Common myeloid progenitor, CD34-positive (primary cell): Measurements from ENCODE around the gene SOX5.

Source experiments
- CTCF ChIA-PET: fragments of 350-600 bp; sonication (Branson Sonifier 250); formaldehyde crosslinking; loops from one replicate; lab custom pipeline; 2021; ENCODE audit warnings: antibody characterized with exemption; lab: Charles Lee
- POLR2A ChIA-PET: fragments of 350-600 bp; sonication (Branson Sonifier 250); formaldehyde crosslinking; loops from one replicate; lab custom pipeline; 2021; ENCODE audit warnings: antibody characterized with exemption; lab: Charles Lee
- DNase-seq, 3 donors: peaks; one replicate each; pipeline versions ENCODE4 v3.0.0 to v3.0.0-alpha.2; 2013
- H3K27ac ChIP-seq, 2 experiments: 1 replicate in 1 of 2; 2 replicates in 1 of 2; pipeline ENCODE4 v1.7.0; 2013; ENCODE audit warnings: inconsistent platforms in 2 of 2, low read length in 2 of 2, mild to moderate bottlenecking in 2 of 2, low read depth in 1 of 2, moderate library complexity in 1 of 2; ENCODE audit not compliant: severe bottlenecking in 2 of 2, insufficient read depth in 1 of 2, poor library complexity in 1 of 2
- H3K27me3 ChIP-seq, 5 experiments: replicated peaks in 2 of 5; 1 replicate in 3 of 5; 2 replicates in 2 of 5; pipeline versions ENCODE4 v1.6.1 to v1.7.0; 2013; ENCODE audit warnings: low read length in 4 of 5, mild to moderate bottlenecking in 2 of 5, moderate library complexity in 2 of 5, inconsistent platforms in 1 of 5; ENCODE audit not compliant: insufficient read depth in 5 of 5, control insufficient read depth in 4 of 5
- H3K36me3 ChIP-seq, 4 experiments: 1 replicate in 2 of 4; 2 replicates in 2 of 4; pipeline versions ENCODE4 v1.6.1 to v1.7.0; 2013; ENCODE audit warnings: low read length in 3 of 4, control low read depth in 1 of 4, mild to moderate bottlenecking in 1 of 4; ENCODE audit not compliant: control insufficient read depth in 4 of 4, insufficient read depth in 4 of 4
- H3K4me1 ChIP-seq, 4 experiments: 1 replicate in 3 of 4; 2 replicates in 1 of 4; pipeline versions ENCODE4 v1.6.1 to v1.7.1; 2013; ENCODE audit warnings: low read length in 3 of 4, mild to moderate bottlenecking in 3 of 4, control low read depth in 1 of 4, inconsistent platforms in 1 of 4, moderate library complexity in 1 of 4; ENCODE audit not compliant: control insufficient read depth in 4 of 4, insufficient read depth in 4 of 4; ENCODE audit errors: control extremely low read depth in 1 of 4
- H3K4me3 ChIP-seq, 7 experiments: 1 replicate in 4 of 7; 2 replicates in 3 of 7; pipeline versions ENCODE4 v1.5.1 to v1.7.0; 2013; ENCODE audit warnings: mild to moderate bottlenecking in 7 of 7, low read length in 6 of 7, moderate library complexity in 6 of 7, inconsistent platforms in 2 of 7, low read depth in 2 of 7, control low read depth in 1 of 7; ENCODE audit not compliant: insufficient read depth in 4 of 7, control insufficient read depth in 1 of 7; ENCODE audit errors: extremely low read depth in 1 of 7
- H3K9me3 ChIP-seq, 5 experiments: 1 replicate in 4 of 5; 2 replicates in 1 of 5; pipeline versions ENCODE4 v1.6.1 to v1.7.1; 2013; ENCODE audit warnings: low read length in 4 of 5, mild to moderate bottlenecking in 2 of 5, inconsistent platforms in 1 of 5, low read depth in 1 of 5, moderate library complexity in 1 of 5; ENCODE audit not compliant: control insufficient read depth in 4 of 5, insufficient read depth in 2 of 5; ENCODE audit errors: control extremely low read depth in 1 of 5
- WGBS: methylation state at CpG from one replicate; pipeline ENCODE4 v1.1.5; 2013; ENCODE audit not compliant: insufficient coverage; 5-methylcytosine and 5-hydroxymethylcytosine counted together

The SOX5 gene

GRCh38 chr12:23813206-23813605, 136.3 kb downstream of the SOX5 start:
- Histone ChIP-seq H3K36me3 (no peaks in the 10 kb centered on the region), H3K4me1 (peaks cover 0 to 11% (median 8%) of the 10 kb centered on the region in 4 experiments), H3K4me3 (no peak overlapping the region), H3K27ac (no peak overlapping the region), H3K9me3 (no peaks in the 10 kb centered on the region), H3K27me3 (no peaks in the 10 kb centered on the region)
- POLR2A ChIA-PET = no interaction called here
- CTCF ChIA-PET = no interaction called here
- WGBS = no CpG with 5 or more reads among the region's 3 CpGs
- no peak for DNase-seq

GRCh38 chr12:23810329-23810902, 139.1 kb downstream of the SOX5 start:
- Histone ChIP-seq H3K4me1 (peaks cover 0 to 11% (median 8%) of the 10 kb centered on the region in 4 experiments), H3K27me3 (no peaks in the 10 kb centered on the region), H3K4me3 (no peak overlapping the region), H3K27ac (no peak overlapping the region), H3K9me3 (no peaks in the 10 kb centered on the region), H3K36me3 (no peaks in the 10 kb centered on the region)
- WGBS = 50% methylated on average over 3 of the region's 3 CpGs
- POLR2A ChIA-PET = no interaction called here
- no peak for DNase-seq
- CTCF ChIA-PET = no interaction called here

GRCh38 chr12:23803540-23803939, 145.9 kb downstream of the SOX5 start:
- ChIA-PET POLR2A (no interaction called here), CTCF (no interaction called here)

GRCh38 chr12:23795494-23795893, 154.0 kb downstream of the SOX5 start:
- CTCF ChIA-PET = no interaction called here
- POLR2A ChIA-PET = no interaction called here
- Histone ChIP-seq H3K4me3 (no peak overlapping the region), H3K27ac (no peak overlapping the region), H3K27me3 (no peaks in the 10 kb centered on the region), H3K4me1 (no peaks in the 10 kb centered on the region), H3K9me3 (no peaks in the 10 kb centered on the region), H3K36me3 (no peaks in the 10 kb centered on the region)
- DNase-seq = no peak
- WGBS = 100% methylated on average over 3 of the region's 3 CpGs

More at GRCh38 chr12:23803540-23803939, 145.9 kb downstream of the SOX5 start:
- WGBS = no CpG with 5 or more reads among the region's 2 CpGs
- no peaks in the 10 kb centered on the region for H3K4me1 ChIP-seq
- H3K27me3 ChIP-seq = no peaks in the 10 kb centered on the region
- H3K27ac ChIP-seq = no peak overlapping the region
- no peak for DNase-seq
- H3K36me3 ChIP-seq = no peaks in the 10 kb centered on the region
- no peaks in the 10 kb centered on the region for H3K9me3 ChIP-seq
- H3K4me3 ChIP-seq = no peak overlapping the region

- H3K4me3 ChIP-seq = no peak overlapping the region
- no peaks in the 10 kb centered on the region for H3K27me3 ChIP-seq
- no peaks in the 10 kb centered on the region for H3K4me1 ChIP-seq
- H3K36me3 ChIP-seq = no peaks in the 10 kb centered on the region
- H3K9me3 ChIP-seq = no peaks in the 10 kb centered on the region
- 67% methylated on average over 1 of the region's 1 CpG for WGBS
- CTCF ChIA-PET = interaction anchor here (0.7 kb wide), 1 partner anchor 223 kb away, joined by 3 read pairs; no protein-coding TSS in a partner anchor
- no peak overlapping the region for H3K27ac ChIP-seq
- DNase-seq = no peak
- POLR2A ChIA-PET = interaction anchor here (0.6 to 0.7 kb wide), 3 partner anchors 8 to 444 kb away, joined by 3 to 9 read pairs (median 4); no protein-coding TSS in a partner anchor
These were observed 168.4 kb downstream of the SOX5 start for GRCh38 chr12:23781118-23781517.

DNA sequence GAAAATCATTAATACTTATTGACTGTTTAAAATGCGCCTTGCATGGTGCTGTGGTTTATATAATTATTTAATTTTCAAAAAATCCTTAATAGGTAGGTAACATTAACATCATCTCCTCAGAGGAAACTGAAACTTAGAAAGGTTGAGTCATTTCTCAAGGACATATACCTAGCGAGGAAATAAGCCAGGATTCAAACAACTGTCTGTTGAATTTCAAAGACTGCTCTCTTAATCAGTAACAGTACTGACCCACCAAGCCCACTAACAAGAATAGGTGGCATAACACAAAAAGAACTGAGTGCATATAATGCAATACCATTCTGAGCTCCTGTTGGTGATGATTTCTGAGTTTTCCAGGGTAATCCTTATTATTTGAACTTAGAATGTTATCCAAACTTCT, 174.3 kb downstream of the SOX5 start:
- POLR2A ChIA-PET = no interaction called here
- WGBS = no CpG with 5 or more reads among the region's 2 CpGs
- Histone ChIP-seq H3K27ac (no peak overlapping the region), H3K4me3 (no peak overlapping the region), H3K36me3 (no peaks in the 10 kb centered on the region), H3K4me1 (no peaks in the 10 kb centered on the region), H3K27me3 (no peaks in the 10 kb centered on the region), H3K9me3 (no peaks in the 10 kb centered on the region)
- no peak for DNase-seq
- CTCF ChIA-PET = no interaction called here

GRCh38 chr12:23771240-23771949, 178.1 kb downstream of the SOX5 start:
- CTCF ChIA-PET = no interaction called here
- 95% methylated on average over 5 of the region's 5 CpGs for WGBS

More at GRCh38 chr12:23771240-23771949, 178.1 kb downstream of the SOX5 start:
- Histone ChIP-seq H3K9me3 (peaks cover 0 to 1% (median 0%) of the 10 kb centered on the region in 5 experiments), H3K4me1 (no peaks in the 10 kb centered on the region), H3K27ac (no peak overlapping the region), H3K36me3 (no peaks in the 10 kb centered on the region), H3K27me3 (no peaks in the 10 kb centered on the region), H3K4me3 (no peak overlapping the region)
- POLR2A ChIA-PET = no interaction called here
- no peak for DNase-seq
